Measurements from ENCODE around the gene ALPK3. TPM values are rescaled to one million over a fixed set of nuclear protein-coding genes. Genes with fewer than 3 reads are reported as not detected.

Gene ALPK3
- polyA plus RNA-seq, 1 donor = 9.4 TPM

- peaks cover 1% of the 10 kb centered on the region for H3K9me3 ChIP-seq (ENCODE audit: control insufficient read depth, low read depth, low read length)
- H3K27me3 ChIP-seq (ENCODE audit: control insufficient read depth, insufficient read depth, low read length) = no peaks in the 10 kb centered on the region
- H3K36me3 ChIP-seq (ENCODE audit: control insufficient read depth, insufficient read depth, low read length) = no peaks in the 10 kb centered on the region
- no peak for DNase-seq
- no peak overlapping the region for H3K4me3 ChIP-seq (ENCODE audit: low read length)
- H3K27ac ChIP-seq (ENCODE audit: low read length) = no peak overlapping the region
- peaks cover 2% of the 10 kb centered on the region for H3K4me1 ChIP-seq (ENCODE audit: control insufficient read depth, insufficient read depth, low read length)
These were observed 5.3 kb upstream of the ALPK3 start for GRCh38 chr15:84811828-84812227.

GRCh38 chr15:84812842-84813241 is 4.3 kb upstream of the ALPK3 start:
- WGBS (ENCODE audit: insufficient coverage, low lambda C conversion rate) = no CpG with 5 or more reads among the region's 2 CpGs
- H3K27me3 ChIP-seq (ENCODE audit: control insufficient read depth, insufficient read depth, low read length) = no peaks in the 10 kb centered on the region
- no peak overlapping the region for H3K27ac ChIP-seq (ENCODE audit: low read length)
- peaks cover 2% of the 10 kb centered on the region for H3K9me3 ChIP-seq (ENCODE audit: control insufficient read depth, low read depth, low read length)
- no peak for DNase-seq
- H3K36me3 ChIP-seq (ENCODE audit: control insufficient read depth, insufficient read depth, low read length) = no peaks in the 10 kb centered on the region
- H3K4me3 ChIP-seq (ENCODE audit: low read length) = no peak overlapping the region
- H3K4me1 ChIP-seq (ENCODE audit: control insufficient read depth, insufficient read depth, low read length) = peaks cover 6% of the 10 kb centered on the region

GRCh38 chr15:84813435-84813834 is 3.7 kb upstream of the ALPK3 start:
- no peak overlapping the region for H3K27ac ChIP-seq (ENCODE audit: low read length)
- peaks cover 12% of the 10 kb centered on the region for H3K4me1 ChIP-seq (ENCODE audit: control insufficient read depth, insufficient read depth, low read length)
- no peak overlapping the region for H3K4me3 ChIP-seq (ENCODE audit: low read length)
- H3K36me3 ChIP-seq (ENCODE audit: control insufficient read depth, insufficient read depth, low read length) = no peaks in the 10 kb centered on the region
- no peak for DNase-seq
- H3K27me3 ChIP-seq (ENCODE audit: control insufficient read depth, insufficient read depth, low read length) = no peaks in the 10 kb centered on the region
- H3K9me3 ChIP-seq (ENCODE audit: control insufficient read depth, low read depth, low read length) = peaks cover 2% of the 10 kb centered on the region
- WGBS (ENCODE audit: insufficient coverage, low lambda C conversion rate) = no CpG with 5 or more reads among the region's 1 CpG

GRCh38 chr15:84813931-84814330 is 3.2 kb upstream of the ALPK3 start:
- Histone ChIP-seq H3K27me3 (ENCODE audit: control insufficient read depth, insufficient read depth, low read length) (no peaks in the 10 kb centered on the region), H3K4me3 (ENCODE audit: low read length) (no peak overlapping the region), H3K36me3 (ENCODE audit: control insufficient read depth, insufficient read depth, low read length) (no peaks in the 10 kb centered on the region), H3K27ac (ENCODE audit: low read length) (no peak overlapping the region), H3K4me1 (ENCODE audit: control insufficient read depth, insufficient read depth, low read length) (peaks cover 17% of the 10 kb centered on the region), H3K9me3 (ENCODE audit: control insufficient read depth, low read depth, low read length) (peaks cover 2% of the 10 kb centered on the region)
- WGBS (ENCODE audit: insufficient coverage, low lambda C conversion rate) = no CpG with 5 or more reads among the region's 1 CpG
- DNase-seq = no peak

GRCh38 chr15:84814916-84815315 is 2.2 kb upstream of the ALPK3 start:
- Histone ChIP-seq H3K36me3 (ENCODE audit: control insufficient read depth, insufficient read depth, low read length) (no peaks in the 10 kb centered on the region), H3K4me3 (ENCODE audit: low read length) (no peak overlapping the region), H3K27ac (ENCODE audit: low read length) (no peak overlapping the region), H3K9me3 (ENCODE audit: control insufficient read depth, low read depth, low read length) (peaks cover 2% of the 10 kb centered on the region), H3K27me3 (ENCODE audit: control insufficient read depth, insufficient read depth, low read length) (no peaks in the 10 kb centered on the region), H3K4me1 (ENCODE audit: control insufficient read depth, insufficient read depth, low read length) (peaks cover 26% of the 10 kb centered on the region)
- 98% methylated on average over 5 of the region's 10 CpGs for WGBS (ENCODE audit: insufficient coverage, low lambda C conversion rate)
- no peak for DNase-seq

GRCh38 chr15:84817466-84818081 is 418 bp downstream of the ALPK3 start:
- no CpG with 5 or more reads among the region's 27 CpGs for WGBS (ENCODE audit: insufficient coverage, low lambda C conversion rate)
- H3K4me3 ChIP-seq (ENCODE audit: low read length) = peak overlapping the region; percentile 35

GRCh38 chr15:84818261-84819131 is 1.3 kb downstream of the ALPK3 start:
- Histone ChIP-seq H3K27me3 (ENCODE audit: control insufficient read depth, insufficient read depth, low read length) (no peaks in the 10 kb centered on the region), H3K4me3 (ENCODE audit: low read length) (peak overlapping the region; percentile 35), H3K27ac (ENCODE audit: low read length) (peak overlapping the region; percentile 66), H3K9me3 (ENCODE audit: control insufficient read depth, low read depth, low read length) (peaks cover 2% of the 10 kb centered on the region), H3K36me3 (ENCODE audit: control insufficient read depth, insufficient read depth, low read length) (no peaks in the 10 kb centered on the region), H3K4me1 (ENCODE audit: control insufficient read depth, insufficient read depth, low read length) (peaks cover 39% of the 10 kb centered on the region)
- WGBS (ENCODE audit: insufficient coverage, low lambda C conversion rate) = 60% methylated on average over 2 of the region's 9 CpGs
- peak; percentile 60 to 82 for DNase-seq

More at GRCh38 chr15:84817466-84818081, 418 bp downstream of the ALPK3 start:
- H3K27me3 ChIP-seq (ENCODE audit: control insufficient read depth, insufficient read depth, low read length) = no peaks in the 10 kb centered on the region
- no peaks in the 10 kb centered on the region for H3K36me3 ChIP-seq (ENCODE audit: control insufficient read depth, insufficient read depth, low read length)
- peak; percentile 31 to 64 for DNase-seq
- H3K4me1 ChIP-seq (ENCODE audit: control insufficient read depth, insufficient read depth, low read length) = peaks cover 37% of the 10 kb centered on the region
- peaks cover 2% of the 10 kb centered on the region for H3K9me3 ChIP-seq (ENCODE audit: control insufficient read depth, low read depth, low read length)
- H3K27ac ChIP-seq (ENCODE audit: low read length) = peak overlapping the region; percentile 66

- Histone ChIP-seq H3K4me3 (ENCODE audit: low read length) (no peak overlapping the region), H3K9me3 (ENCODE audit: control insufficient read depth, low read depth, low read length) (peaks cover 2% of the 10 kb centered on the region), H3K27me3 (ENCODE audit: control insufficient read depth, insufficient read depth, low read length) (no peaks in the 10 kb centered on the region), H3K36me3 (ENCODE audit: control insufficient read depth, insufficient read depth, low read length) (no peaks in the 10 kb centered on the region), H3K4me1 (ENCODE audit: control insufficient read depth, insufficient read depth, low read length) (peaks cover 39% of the 10 kb centered on the region), H3K27ac (ENCODE audit: low read length) (peak overlapping the region; percentile 66)
- no CpG with 5 or more reads among the region's 3 CpGs for WGBS (ENCODE audit: insufficient coverage, low lambda C conversion rate)
- peak in 1 of 2 donors; percentile 59 for DNase-seq
These were observed 2.2 kb downstream of the ALPK3 start for GRCh38 chr15:84819291-84819768.

- WGBS (ENCODE audit: insufficient coverage, low lambda C conversion rate) = no CpG with 5 or more reads among the region's 2 CpGs
- H3K27me3 ChIP-seq (ENCODE audit: control insufficient read depth, insufficient read depth, low read length) = no peaks in the 10 kb centered on the region
- H3K36me3 ChIP-seq (ENCODE audit: control insufficient read depth, insufficient read depth, low read length) = no peaks in the 10 kb centered on the region
- peak overlapping the region; percentile 66 for H3K27ac ChIP-seq (ENCODE audit: low read length)
- H3K4me1 ChIP-seq (ENCODE audit: control insufficient read depth, insufficient read depth, low read length) = peaks cover 39% of the 10 kb centered on the region
- DNase-seq = no peak
- H3K9me3 ChIP-seq (ENCODE audit: control insufficient read depth, low read depth, low read length) = peaks cover 2% of the 10 kb centered on the region
- H3K4me3 ChIP-seq (ENCODE audit: low read length) = no peak overlapping the region
These were observed 2.6 kb downstream of the ALPK3 start for GRCh38 chr15:84819791-84820190.

GRCh38 chr15:84821501-84822021 is 4.4 kb downstream of the ALPK3 start:
- H3K9me3 ChIP-seq (ENCODE audit: control insufficient read depth, low read depth, low read length) = peaks cover 2% of the 10 kb centered on the region
- DNase-seq = no peak
- no peak overlapping the region for H3K4me3 ChIP-seq (ENCODE audit: low read length)
- no peaks in the 10 kb centered on the region for H3K27me3 ChIP-seq (ENCODE audit: control insufficient read depth, insufficient read depth, low read length)
- WGBS (ENCODE audit: insufficient coverage, low lambda C conversion rate) = 25% methylated on average over 1 of the region's 8 CpGs
- H3K36me3 ChIP-seq (ENCODE audit: control insufficient read depth, insufficient read depth, low read length) = no peaks in the 10 kb centered on the region
- H3K4me1 ChIP-seq (ENCODE audit: control insufficient read depth, insufficient read depth, low read length) = peaks cover 39% of the 10 kb centered on the region
- no peak overlapping the region for H3K27ac ChIP-seq (ENCODE audit: low read length)
